Measurements from ENCODE around the gene ADAP1.
"Not testable (repeated sequence)": the region's sequence is repeated elsewhere in the genome, so short reads cannot be mapped to it uniquely, and the experiment has no call there.

The ADAP1 gene

DNA sequence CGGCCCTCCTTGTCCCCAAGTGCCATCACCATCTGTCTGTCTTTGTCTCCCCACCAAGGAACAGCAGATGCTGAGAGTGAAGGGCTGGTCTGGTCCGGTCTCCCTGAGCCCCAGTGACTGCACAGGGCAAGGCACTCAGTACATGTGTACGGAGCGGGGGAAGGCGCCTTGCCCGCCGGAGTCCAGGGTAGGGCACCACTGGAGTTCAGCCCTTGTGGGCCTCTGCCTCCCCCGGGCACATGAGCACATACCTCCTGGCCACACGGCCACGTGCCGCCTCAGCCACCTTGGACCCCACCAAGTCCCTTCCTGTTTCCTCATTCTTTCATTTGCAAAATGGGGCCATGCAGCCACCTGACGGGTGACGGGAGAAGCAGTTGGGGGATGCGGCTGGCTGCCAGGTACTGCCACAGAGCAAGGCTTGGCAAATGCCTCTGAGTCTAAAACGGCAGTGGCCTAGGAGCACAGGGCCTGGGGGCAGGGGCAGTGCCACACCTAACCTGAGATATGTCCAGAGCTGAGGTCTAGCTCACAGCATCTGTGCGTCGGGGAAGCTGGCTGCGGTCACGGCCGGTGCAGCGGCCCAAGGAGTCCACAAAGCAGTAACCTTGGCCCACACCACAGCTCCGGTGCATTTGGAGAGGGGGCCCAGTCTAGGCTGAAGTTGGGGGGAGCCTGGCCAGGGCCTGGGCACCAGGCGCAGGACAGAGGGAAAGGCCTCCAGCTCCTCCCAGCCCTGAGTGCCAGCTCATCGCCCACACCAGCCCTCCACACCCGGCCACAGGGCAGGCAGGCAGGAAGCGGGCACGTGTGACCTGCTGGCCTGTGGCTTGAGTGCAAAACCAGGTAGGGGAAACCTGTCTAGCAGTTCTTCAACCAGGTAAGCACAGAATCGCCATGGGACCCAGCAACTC lies 5.2 kb downstream of the ADAP1 start:
- in situ Hi-C loops (cut with HindIII; ENCODE audit: low pct_ligation_motif_present, low pct_unique_long_range_greater_than_20kb, low sequenced_read_pairs), result no loop called here
- no peak for DNase-seq

DNA sequence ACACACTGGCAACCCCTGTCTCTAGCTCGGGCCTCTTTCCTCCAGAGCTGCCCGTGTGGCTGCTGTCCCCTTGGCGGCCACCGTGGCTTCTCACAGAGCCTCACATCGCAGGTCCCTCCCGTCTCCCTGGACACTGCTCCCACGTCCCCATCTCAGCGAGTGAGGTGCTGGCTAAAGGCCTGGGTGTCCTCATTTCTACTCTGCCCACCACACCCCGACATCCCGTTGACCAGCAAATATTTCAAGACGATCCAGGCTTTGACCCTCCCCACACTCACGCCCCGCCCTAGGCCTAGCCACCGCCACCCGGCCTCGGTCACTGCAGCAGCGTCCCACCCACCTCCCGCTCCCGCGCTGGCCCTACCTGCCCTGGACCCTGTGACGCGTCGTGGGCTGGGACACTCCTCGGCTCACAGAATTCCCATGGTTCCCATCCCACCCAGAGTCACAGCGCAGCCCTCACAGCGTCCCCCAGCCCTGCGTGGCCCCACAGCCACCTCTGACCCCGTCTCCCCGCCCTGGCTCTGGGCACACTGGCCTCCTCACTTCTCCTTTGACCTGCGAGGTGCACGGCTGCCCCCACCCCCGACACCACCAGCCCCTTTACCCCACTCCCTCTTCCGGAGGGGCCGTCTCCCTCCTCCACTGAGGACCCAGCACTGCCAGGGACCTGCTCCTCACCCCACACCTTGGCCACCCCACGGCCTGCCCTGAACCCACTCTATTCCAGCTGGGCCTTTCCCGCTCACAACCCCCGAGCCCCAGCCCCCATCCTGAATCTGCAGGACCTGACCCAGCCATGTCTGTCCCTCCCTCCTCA lies 6.9 kb downstream of the ADAP1 start:
- in situ Hi-C loops (cut with HindIII; ENCODE audit: low pct_ligation_motif_present, low pct_unique_long_range_greater_than_20kb, low sequenced_read_pairs), result no loop called here

DNA sequence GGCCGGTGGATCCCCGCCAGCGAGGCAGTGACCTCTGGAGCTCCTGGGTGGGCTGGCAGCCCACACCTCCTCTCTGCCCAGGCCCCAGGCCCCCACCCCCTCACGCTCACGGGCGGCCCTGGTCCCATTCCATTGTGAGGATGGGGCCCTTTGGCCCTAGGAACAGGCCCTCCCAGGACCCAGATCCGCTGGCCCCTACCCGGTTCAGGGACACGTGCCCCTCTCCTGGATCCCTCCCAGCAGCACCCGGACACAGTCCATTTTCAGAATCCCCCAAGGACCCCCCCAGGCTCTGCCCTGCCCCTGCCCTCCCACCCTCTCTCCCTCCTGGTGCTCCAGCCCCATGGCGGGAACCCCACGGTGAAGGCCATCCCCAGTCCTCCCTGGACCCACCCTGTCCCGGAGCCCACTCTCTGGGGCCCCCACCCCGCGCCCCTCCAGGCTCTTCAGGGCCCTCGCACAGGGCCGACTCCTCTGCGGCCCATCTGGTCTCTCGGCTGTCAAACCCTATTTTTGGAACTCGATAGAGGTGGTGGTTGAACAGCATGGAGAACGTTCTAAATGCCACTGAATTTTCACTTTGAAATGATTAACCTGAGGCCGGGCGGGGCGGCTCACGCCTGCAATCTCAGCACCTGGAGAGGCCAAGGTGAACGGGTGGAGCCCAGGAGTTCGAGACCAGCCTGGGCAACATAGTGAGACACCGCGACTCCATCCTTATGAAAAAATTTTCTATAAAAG lies 8.1 kb downstream of the ADAP1 start:
- no peak for DNase-seq
- in situ Hi-C loops (cut with HindIII; ENCODE audit: low pct_ligation_motif_present, low pct_unique_long_range_greater_than_20kb, low sequenced_read_pairs), result no loop called here

More for the DNA sequence above, 6.9 kb downstream of the ADAP1 start:
- DNase-seq, result no peak

DNA sequence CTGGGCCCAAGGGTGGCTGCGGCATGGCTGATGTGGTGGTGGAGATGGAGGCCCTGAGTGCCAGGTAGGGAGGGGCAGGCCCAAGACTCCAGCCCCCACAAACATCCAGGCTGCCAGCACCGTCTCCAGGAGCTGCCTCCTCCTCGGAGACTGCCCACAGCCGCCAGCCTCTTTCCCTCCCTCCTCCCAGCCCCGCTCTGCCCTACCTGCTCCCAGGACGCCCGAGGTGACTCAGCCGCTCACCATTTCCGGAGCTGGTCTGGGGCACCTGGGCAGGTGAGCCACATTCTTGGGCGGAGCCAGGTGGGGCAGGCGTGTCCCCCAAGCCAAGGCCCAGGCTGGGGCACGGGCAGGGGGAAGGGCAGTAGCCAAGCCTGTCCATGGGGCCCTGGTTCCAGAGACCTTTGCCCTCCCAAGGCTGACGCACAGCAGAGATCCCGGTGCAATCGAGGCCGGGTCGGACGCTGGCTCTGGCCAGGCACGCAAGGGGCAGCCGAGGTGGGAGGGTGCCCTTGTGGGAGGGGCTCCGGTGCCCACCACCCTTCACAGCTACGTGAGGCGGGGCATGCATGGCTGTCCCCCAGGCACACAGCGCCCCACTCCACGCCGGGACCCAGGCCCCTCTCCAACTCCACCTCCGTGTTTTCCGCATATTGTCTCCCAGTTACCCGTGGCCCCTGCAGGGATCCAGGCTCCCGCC lies 8.8 kb downstream of the ADAP1 start:
- no peak for DNase-seq
- in situ Hi-C loops (cut with HindIII; ENCODE audit: low pct_ligation_motif_present, low pct_unique_long_range_greater_than_20kb, low sequenced_read_pairs), result no loop called here

DNA sequence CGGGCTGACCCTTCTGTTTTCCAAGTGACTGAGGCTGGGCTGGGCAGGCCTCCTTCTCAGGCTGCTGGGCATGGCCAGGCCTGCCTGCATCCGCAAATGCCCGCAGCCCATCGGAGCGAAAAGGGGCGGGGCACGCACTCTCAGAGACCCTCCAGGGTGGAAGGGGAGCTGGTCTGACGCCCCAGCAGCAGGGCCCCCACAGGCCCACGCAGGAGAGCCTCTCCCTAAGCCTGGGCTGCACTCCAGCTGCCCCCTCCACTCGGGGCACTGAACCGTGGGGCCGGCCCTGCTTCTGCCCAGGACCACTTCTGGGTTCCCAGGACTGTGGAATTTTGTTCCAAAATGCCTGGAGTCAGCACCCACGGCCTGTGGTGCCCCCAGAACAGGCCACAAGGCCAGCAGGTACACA lies 9.3 kb downstream of the ADAP1 start:
- in situ Hi-C loops (cut with HindIII; ENCODE audit: low pct_ligation_motif_present, low pct_unique_long_range_greater_than_20kb, low sequenced_read_pairs), result no loop called here
- no peak for DNase-seq

DNA sequence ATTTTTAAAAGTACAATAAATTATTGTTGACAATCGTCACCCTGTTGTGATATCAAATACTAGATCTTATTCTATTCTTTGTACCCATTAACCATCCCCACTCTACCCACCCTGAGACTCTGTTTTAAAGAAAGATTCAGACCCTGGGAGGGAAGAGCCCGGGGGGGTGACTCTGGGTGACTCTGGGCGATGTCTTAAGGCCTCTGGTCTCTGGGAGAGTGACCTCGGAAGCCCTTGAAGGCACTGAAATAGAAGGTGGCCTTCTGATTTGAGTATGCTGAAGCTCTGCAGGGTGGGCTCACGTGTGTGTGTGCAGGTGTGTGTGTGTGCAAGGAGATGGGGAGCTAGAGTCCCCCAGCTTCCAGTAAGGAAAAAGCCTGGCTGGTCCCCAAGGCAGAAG lies 9.7 kb downstream of the ADAP1 start:
- in situ Hi-C loops (cut with HindIII; ENCODE audit: low pct_ligation_motif_present, low pct_unique_long_range_greater_than_20kb, low sequenced_read_pairs), result no loop called here

DNA sequence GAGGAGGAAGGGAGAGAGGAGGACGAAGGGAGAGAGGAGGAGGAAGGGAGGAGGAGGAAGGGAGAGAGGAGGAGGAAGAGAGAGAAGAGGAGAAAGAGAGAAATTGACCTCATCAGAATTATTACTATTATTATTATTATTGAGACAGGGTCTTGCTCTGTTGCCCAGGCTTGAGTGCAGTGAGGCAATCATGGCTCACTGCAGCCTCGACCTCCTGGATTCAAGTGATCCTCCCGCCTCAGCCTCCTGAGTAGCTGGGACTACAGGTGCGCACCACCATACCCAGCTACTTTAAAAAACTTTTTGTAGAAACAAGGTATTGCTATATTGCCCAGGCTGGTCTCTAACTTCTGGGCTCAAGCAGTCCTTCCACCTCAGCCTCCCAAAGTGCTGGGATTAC lies 10.7 kb downstream of the ADAP1 start:
- DNase-seq; in situ Hi-C loops (cut with HindIII; ENCODE audit: low pct_ligation_motif_present, low pct_unique_long_range_greater_than_20kb, low sequenced_read_pairs): not testable (repeated sequence)

More for the DNA sequence above, 9.7 kb downstream of the ADAP1 start:
- DNase-seq, result no peak

DNA sequence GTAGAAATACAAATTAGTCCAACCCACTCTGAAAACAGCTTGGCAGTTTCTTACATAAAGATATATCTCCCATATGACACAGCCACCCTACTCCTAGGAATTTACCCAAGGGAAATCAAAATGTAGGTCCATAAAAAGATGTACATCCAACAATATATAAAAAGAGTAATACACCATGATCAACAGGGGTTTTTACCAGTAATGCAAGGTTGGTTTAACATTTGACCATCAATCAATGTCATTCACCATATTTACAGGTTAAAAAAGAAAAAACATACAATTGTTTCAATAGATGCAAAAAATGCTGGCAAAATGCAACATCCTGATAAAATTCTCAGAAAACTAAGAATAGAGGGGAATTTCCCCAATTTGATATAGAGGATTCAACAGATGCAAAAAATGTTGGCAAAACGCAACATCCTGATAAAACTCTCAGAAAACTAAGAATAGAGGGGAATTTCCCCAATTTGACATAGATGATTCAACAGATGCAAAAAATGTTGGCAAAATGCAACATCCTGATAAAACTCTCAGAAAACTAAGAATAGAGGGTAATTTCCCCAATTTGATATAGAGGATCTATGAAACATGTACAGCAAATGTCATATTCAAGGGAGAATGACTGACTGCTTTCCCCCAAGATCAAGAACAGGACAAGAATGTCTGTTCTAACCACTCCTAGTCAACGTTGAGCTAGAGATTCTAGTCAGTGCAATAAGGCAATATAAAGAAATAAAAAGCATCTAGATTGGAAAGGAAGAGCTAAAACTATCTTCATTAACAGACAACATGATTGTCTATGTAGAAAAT lies 13.7 kb downstream of the ADAP1 start:
- no peak for DNase-seq
- in situ Hi-C loops (cut with HindIII; ENCODE audit: low pct_ligation_motif_present, low pct_unique_long_range_greater_than_20kb, low sequenced_read_pairs), result no loop called here

DNA sequence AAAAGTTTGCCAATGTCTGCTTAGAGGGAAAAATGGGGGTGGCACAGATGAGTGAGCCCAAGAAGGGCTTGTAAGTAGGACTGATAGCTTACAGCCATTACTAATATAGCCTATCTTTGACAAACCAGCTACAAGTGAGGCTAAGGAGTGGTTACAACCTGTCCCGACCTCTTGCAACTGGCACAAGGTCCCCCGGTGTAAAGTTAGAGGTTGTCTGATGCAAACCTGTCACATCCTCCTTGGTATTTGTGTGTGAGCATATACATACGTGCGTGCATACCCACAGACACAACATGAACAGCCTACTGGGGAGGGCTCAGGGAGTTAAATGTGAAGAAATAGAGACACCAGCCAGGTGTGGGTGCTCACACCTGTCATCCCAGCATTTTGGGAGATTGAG lies 14.6 kb downstream of the ADAP1 start:
- in situ Hi-C loops (cut with HindIII; ENCODE audit: low pct_ligation_motif_present, low pct_unique_long_range_greater_than_20kb, low sequenced_read_pairs), result no loop called here
- DNase-seq, result no peak

DNA sequence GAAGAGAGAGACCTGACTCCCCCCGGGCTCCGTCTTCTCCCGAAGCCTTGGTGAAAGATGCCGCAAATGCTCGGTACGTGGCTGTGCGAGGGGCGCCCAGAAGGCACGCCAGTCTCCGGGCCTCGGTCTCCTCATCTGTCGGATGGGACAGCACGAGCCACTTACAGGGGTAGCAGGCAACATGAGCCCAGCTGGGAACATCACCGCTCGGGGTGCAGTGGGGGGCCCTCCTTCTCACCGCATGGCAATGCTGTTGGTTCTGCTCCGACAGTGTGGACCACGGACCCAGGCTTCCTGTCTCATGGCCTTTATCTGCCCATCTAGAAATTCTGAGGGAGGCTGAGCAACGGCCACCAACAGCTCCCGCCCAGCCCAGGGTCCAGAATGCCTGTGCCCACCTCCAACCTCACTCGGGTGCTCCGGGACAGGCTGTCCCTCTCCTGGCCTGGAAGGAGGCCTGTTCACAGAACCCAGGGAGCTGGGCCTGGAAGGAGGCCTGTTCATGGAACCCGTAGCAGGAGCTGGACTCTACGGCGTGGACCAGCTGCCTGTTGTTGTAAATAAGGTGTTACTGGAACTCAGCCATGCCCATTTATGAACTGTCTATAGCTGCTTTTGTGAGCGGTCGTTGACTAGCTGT lies 15.8 kb downstream of the ADAP1 start:
- no peak for DNase-seq

DNA sequence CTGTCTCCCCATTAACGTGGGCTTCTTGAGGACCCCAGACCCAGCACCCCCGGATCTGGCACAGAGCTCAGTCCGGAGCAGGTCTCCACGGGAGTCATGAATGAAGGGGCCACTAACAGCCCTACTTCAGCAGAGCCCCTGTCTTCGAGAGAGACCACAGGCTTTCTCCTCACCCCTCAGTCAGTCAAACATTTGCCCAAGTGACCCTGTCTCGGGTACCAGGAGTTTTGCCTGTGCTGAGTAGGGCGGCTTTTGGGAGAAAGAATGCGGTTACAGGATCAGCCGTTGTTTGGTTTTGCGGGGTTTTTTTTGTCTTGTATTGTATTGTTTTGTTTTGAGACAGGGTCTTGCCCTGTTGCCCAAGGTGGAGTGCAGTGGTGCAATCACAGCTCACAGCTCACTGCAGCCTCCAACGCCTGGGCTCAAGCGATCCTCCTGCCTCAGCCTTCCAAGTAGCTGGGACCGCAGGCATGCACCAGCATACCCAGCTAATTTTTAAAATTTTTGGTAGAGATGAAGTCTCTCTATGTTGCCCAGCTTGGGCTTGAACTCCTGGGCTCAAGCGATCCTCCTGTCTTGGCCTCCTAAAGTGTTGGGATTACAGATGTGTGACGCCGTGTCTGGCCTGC lies 16.5 kb downstream of the ADAP1 start:
- no peak for DNase-seq
- in situ Hi-C loops (cut with HindIII; ENCODE audit: low pct_ligation_motif_present, low pct_unique_long_range_greater_than_20kb, low sequenced_read_pairs), result no loop called here

More for the DNA sequence above, 15.8 kb downstream of the ADAP1 start:
- in situ Hi-C loops (cut with HindIII; ENCODE audit: low pct_ligation_motif_present, low pct_unique_long_range_greater_than_20kb, low sequenced_read_pairs), result no loop called here

DNA sequence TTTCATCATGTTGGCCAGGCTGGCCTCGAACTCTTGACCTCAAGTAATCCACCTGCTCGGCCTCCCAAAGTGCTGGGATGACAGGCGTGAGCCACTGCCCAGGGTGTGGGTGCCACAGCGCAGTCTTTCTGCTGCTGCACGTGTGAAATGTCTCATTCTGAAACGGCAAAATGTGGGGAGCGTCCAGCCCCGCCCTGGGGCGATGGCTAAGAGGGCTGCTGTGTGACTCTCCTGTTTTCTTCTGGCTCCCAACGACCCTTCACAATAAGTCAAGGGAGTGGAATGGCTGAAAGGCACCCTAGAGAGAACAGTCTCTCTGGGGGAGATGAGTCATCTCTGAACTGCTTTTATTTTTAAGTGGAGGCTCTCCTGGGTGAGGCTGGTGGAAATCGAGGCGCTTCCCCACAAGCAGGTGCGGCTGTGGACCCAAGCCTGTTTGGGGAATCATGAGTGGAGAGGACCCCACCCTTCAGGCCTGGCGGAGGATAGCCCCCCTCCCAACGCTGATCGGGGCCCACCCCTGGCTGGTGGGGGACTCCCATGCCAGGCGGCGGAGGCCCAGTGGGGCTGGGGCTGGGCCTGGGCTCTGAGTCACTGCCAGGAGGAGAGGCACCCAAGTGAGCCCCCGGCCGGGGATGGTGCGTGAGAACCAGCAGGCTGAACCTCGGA lies 18.0 kb downstream of the ADAP1 start:
- DNase-seq, result peak; percentile 85
- in situ Hi-C loops (cut with HindIII; ENCODE audit: low pct_ligation_motif_present, low pct_unique_long_range_greater_than_20kb, low sequenced_read_pairs), result no loop called here

DNA sequence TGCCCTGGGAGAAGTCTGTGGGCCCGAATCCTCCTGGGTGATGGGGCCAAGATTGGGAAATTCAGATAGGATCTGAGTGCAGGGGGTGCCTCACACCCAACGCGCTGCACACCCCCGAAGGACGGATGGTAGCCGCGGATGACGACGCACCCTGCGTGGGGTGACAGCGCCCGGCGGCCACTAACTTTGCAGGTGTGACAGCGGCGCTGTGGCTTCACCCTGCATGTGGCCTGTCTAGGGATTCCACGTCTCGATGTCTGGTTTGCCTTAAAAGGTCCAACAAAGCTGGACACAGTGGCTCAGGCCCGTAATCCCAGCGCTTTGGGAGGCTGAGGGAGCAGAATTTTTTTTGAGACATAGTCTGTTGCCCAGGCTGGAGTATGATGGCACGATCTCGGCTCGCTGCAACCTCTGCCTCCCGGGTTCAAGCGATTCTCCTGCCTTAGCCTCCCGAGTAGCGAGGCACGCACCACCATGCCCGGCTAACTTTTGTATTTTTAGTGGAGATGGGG lies 18.6 kb downstream of the ADAP1 start:
- in situ Hi-C loops (cut with HindIII; ENCODE audit: low pct_ligation_motif_present, low pct_unique_long_range_greater_than_20kb, low sequenced_read_pairs), result no loop called here
- no peak for DNase-seq

DNA sequence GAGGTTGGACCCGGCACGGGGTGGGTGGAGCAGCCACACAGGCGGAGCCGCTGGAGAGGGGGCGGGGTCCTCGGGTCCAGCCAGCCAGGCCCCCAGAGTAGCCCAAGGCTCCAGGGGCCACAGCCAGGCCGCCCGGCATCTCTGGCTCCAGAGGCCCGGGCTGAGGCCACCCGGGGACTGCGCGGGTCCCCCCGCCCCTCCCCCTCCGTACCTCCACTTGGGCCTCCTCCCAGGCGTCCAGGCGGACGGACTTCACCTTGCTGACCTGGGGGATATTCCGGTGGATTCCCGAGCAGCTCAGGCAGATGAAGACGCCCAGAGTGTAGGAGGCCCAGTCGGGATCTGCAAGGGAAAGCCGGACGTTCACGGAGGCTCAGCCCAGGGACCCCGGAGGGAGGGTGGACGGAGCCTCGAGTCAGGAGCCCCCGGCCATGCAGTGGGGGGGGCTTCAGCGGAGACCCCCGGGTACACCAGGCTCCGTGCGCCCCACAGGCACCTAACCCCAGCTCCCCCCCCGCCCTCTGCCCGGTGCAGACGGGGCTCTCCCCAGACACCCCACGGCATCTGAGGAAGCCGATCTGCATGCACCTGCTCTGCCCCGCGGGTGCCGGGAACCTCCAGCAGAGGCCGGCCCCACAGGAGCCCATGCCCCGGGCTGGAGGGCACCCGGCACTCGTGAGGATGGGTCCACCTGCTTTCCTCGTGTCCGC lies 19.2 kb downstream of the ADAP1 start:
- in situ Hi-C loops (cut with HindIII; ENCODE audit: low pct_ligation_motif_present, low pct_unique_long_range_greater_than_20kb, low sequenced_read_pairs), result no loop called here
- DNase-seq, result no peak

DNA sequence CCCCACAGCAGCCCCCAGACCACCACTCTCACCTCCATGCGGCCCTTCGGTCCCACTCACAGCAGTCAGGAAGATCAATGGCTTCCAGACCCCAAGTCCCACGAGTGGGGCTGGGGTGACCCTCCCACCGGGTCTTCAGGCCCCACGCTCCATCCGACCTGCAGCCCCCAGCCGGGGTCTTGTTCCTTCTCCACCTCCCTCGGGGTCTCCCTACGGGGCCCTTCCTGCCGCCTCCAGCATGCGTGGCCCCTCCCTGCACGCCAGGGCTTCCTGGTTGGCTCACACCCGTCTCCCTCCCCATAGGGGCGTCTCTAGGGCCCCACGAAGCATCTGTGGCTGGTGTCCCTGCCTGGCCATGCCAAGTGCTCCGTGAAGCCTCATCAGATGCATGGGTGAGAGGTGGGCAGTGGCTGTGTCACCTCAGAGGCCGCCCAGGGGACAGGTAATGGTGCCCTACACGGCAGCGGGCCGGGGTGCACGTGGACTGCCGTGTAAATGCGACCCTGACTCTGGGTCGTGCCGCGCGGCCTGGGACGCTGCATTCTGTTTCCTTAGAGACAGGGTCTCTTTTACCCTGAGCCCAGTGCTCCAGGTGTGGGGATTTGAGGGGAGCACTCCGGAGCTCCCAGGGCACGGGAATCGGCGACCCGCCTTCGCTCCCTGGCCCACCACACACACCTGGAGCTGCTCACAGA lies 19.9 kb downstream of the ADAP1 start:
- no peak for DNase-seq
- in situ Hi-C loops (cut with HindIII; ENCODE audit: low pct_ligation_motif_present, low pct_unique_long_range_greater_than_20kb, low sequenced_read_pairs), result no loop called here

Measured in ACHN (cell line).